ENCODE results near the gene ST8SIA4.

The ST8SIA4 gene

GRCh38 chr5:100772548-100772947 is 130.5 kb downstream of the ST8SIA4 start:
- TF ChIP-seq CREB1 (IDR thresholded peaks at IDR 0.05; ENCODE audit: low read depth) (no peak), TAF1 (IDR thresholded peaks at IDR 0.05; ENCODE audit: low read depth) (no peak), FOXM1 (IDR thresholded peaks at IDR 0.05; ENCODE audit: borderline replicate concordance, low read depth) (no peak), REST (IDR thresholded peaks at IDR 0.05; ENCODE audit: low read depth) (no peak), EGR1 (IDR thresholded peaks at IDR 0.05) (no peak), NFIC (IDR thresholded peaks at IDR 0.05) (no peak), RAD21 (IDR thresholded peaks at IDR 0.05; ENCODE audit: low read depth) (no peak), ZBTB7A (IDR thresholded peaks at IDR 0.05; ENCODE audit: low read depth) (no peak), USF1 (IDR thresholded peaks at IDR 0.05) (no peak), MAX (IDR thresholded peaks at IDR 0.05) (no peak), CEBPB (IDR thresholded peaks at IDR 0.05) (no peak), YY1 (IDR thresholded peaks at IDR 0.05; ENCODE audit: low read depth) (no peak), TEAD4 (IDR thresholded peaks at IDR 0.05) (no peak), EP300 (IDR thresholded peaks at IDR 0.05; ENCODE audit: borderline replicate concordance) (no peak), TCF12 (IDR thresholded peaks at IDR 0.05; ENCODE audit: low read depth) (no peak)

GRCh38 chr5:100772006-100772405 is 131.1 kb downstream of the ST8SIA4 start:
- no peak for TF ChIP-seq TCF12 (IDR thresholded peaks at IDR 0.05; ENCODE audit: low read depth)

GRCh38 chr5:100771181-100771580 is 131.9 kb downstream of the ST8SIA4 start:
- TF ChIP-seq CREB1 (IDR thresholded peaks at IDR 0.05; ENCODE audit: low read depth), result no peak
- TF ChIP-seq ZBTB7A (IDR thresholded peaks at IDR 0.05; ENCODE audit: low read depth), result no peak
- TF ChIP-seq REST (IDR thresholded peaks at IDR 0.05; ENCODE audit: low read depth), result no peak
- TF ChIP-seq CEBPB (IDR thresholded peaks at IDR 0.05), result no peak

- no peak for TF ChIP-seq CREB1 (IDR thresholded peaks at IDR 0.05; ENCODE audit: low read depth)
- TF ChIP-seq EP300 (IDR thresholded peaks at IDR 0.05; ENCODE audit: borderline replicate concordance), result no peak
- no peak for TF ChIP-seq EGR1 (IDR thresholded peaks at IDR 0.05)
- TF ChIP-seq TCF12 (IDR thresholded peaks at IDR 0.05; ENCODE audit: low read depth), result no peak
- no peak for TF ChIP-seq CEBPB (IDR thresholded peaks at IDR 0.05)
- no peak for TF ChIP-seq YY1 (IDR thresholded peaks at IDR 0.05; ENCODE audit: low read depth)
- TF ChIP-seq RAD21 (IDR thresholded peaks at IDR 0.05; ENCODE audit: low read depth), result no peak
- no peak for TF ChIP-seq REST (IDR thresholded peaks at IDR 0.05; ENCODE audit: low read depth)
- no peak for TF ChIP-seq ZBTB7A (IDR thresholded peaks at IDR 0.05; ENCODE audit: low read depth)
- no peak for TF ChIP-seq USF1 (IDR thresholded peaks at IDR 0.05)
- no peak for TF ChIP-seq NFIC (IDR thresholded peaks at IDR 0.05)
- TF ChIP-seq MAX (IDR thresholded peaks at IDR 0.05), result no peak
- TF ChIP-seq TEAD4 (IDR thresholded peaks at IDR 0.05), result no peak
- TF ChIP-seq TAF1 (IDR thresholded peaks at IDR 0.05; ENCODE audit: low read depth), result no peak
- TF ChIP-seq FOXM1 (IDR thresholded peaks at IDR 0.05; ENCODE audit: borderline replicate concordance, low read depth), result no peak
Measured at GRCh38 chr5:100768221-100768620, 134.9 kb downstream of the ST8SIA4 start.

- TF ChIP-seq RAD21 (IDR thresholded peaks at IDR 0.05; ENCODE audit: low read depth), result no peak
Measured at GRCh38 chr5:100762995-100763394, 140.1 kb downstream of the ST8SIA4 start.

All from Ishikawa (cell line).